ENCODE measurements around the gene CCL28. TPM values are rescaled to one million over a fixed set of nuclear protein-coding genes. Genes with fewer than 3 reads are reported as not detected.

The CCL28 gene
- polyA plus RNA-seq, 2 of the 4 experiments (the other 2 are of a cell fraction): 0.15 to 0.39 TPM

DNA sequence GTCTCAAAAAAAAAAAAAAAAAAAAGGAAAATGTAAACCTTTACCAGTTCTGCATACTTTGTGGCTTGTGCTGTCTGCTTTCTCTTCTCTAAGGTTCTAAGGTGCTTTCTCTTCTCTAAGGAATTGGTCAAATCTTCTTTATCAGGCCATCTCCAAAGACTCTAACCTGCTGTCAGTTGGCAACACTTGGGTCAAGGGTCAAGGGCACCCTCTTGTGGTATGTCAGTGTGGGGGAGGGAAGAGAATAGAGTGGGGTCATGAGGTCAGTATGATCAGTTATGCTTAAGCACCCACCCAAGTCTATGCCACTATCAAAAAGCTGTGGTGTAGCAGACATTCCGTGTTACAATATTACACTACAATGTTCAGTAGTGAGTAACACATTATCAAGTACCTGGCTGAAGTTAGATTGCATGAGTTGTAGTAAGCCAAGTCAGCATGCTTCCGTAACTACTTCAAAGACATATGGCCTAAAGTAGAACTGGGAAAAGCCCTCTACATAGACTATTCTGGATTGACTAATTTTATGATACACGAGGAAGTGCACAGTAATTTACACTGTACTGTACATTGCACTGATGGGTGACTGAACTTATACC, 25.0 kb upstream of the CCL28 start:
- no peak overlapping the region for H3K4me2 ChIP-seq
- ATAC-seq: peak in 1 of 2 experiments; percentile 26; a peak in 1 of 6 replicates
- POLR2A ChIA-PET: no interaction called here
- 97% methylated on average over 3 of the region's 3 CpGs for WGBS (ENCODE audit: missing lambda C conversion rate)
- no peak overlapping the region for H3K4me3 ChIP-seq
- TF ChIP-seq CBX8 (IDR thresholded peaks at IDR 0.05): no peak
- H3K9me3 ChIP-seq: peaks cover 6% of the 10 kb centered on the region; the same call in 1 of the 3 replicates
- no peak for DNase-seq (ENCODE audit: low read depth in 1 of 2, low spot score in 1 of 2)
- FAIRE-seq: no peak
- CTCF ChIA-PET: interaction anchor here (1.5 kb wide), 1 partner anchor 18 kb away, joined by 3 read pairs; no protein-coding TSS in a partner anchor
- H3K4me1 ChIP-seq: peaks cover 21% of the 10 kb centered on the region
- no peak overlapping the region for H3K27ac ChIP-seq

GRCh38 chr5:43433382-43433781, 21.2 kb upstream of the CCL28 start:
- TF ChIP-seq POLR2AphosphoS2 (conservative IDR thresholded peaks at IDR 0.05; ENCODE audit: low read length) (no peak), BHLHE40 (IDR thresholded peaks at IDR 0.05; ENCODE audit: low read depth, low read length) (no peak), FOXS1 (CRISPR knock-in tag; IDR thresholded peaks at IDR 0.05) (no peak), HDAC2 (IDR thresholded peaks at IDR 0.05) (no peak), EHF (CRISPR knock-in tag; IDR thresholded peaks at IDR 0.05) (no peak), GATA3 (IDR thresholded peaks at IDR 0.05; ENCODE audit: borderline replicate concordance) (no peak), JUN (IDR thresholded peaks at IDR 0.05) (no peak), CBX2 (IDR thresholded peaks at IDR 0.05; ENCODE audit: borderline replicate concordance, low read depth) (no peak)
- TF ChIP-seq, protein P1, sequence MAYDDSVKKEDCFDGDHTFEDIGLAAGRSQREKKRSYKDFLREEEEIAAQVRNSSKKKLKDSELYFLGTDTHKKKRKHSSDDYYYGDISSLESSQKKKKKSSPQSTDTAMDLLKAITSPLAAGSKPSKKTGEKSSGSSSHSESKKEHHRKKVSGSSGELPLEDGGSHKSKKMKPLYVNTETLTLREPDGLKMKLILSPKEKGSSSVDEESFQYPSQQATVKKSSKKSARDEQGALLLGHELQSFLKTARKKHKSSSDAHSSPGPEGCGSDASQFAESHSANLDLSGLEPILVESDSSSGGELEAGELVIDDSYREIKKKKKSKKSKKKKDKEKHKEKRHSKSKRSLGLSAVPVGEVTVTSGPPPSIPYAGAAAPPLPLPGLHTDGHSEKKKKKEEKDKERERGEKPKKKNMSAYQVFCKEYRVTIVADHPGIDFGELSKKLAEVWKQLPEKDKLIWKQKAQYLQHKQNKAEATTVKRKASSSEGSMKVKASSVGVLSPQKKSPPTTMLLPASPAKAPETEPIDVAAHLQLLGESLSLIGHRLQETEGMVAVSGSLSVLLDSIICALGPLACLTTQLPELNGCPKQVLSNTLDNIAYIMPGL (CRISPR knock-in tag; IDR thresholded peaks at IDR 0.05; ENCODE audit: borderline replicate concordance): no peak
- TF ChIP-seq, protein P2, sequence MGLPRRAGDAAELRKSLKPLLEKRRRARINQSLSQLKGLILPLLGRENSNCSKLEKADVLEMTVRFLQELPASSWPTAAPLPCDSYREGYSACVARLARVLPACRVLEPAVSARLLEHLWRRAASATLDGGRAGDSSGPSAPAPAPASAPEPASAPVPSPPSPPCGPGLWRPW (IDR thresholded peaks at IDR 0.05): no peak
- H3K27ac ChIP-seq: peak overlapping the region; percentile 86 to 88
- POLR2A ChIA-PET: interaction anchor here (2.2 kb wide), 1 partner anchor 51 kb away, joined by 17 read pairs; the partner anchor contains the start of gene TMEM267
- DNase-seq (ENCODE audit: low read depth in 1 of 2, low spot score in 1 of 2) (no peak), ATAC-seq (0 out of 6 replicates have a peak, but pooled peaks of 1 of the 2 experiments have one; percentile 15), FAIRE-seq (no peak)
- H3K4me3 ChIP-seq: no peak overlapping the region
- H3K9me3 ChIP-seq: no peaks in the 10 kb centered on the region
- H3K4me2 ChIP-seq: peak overlapping the region; percentile 88
- WGBS (ENCODE audit: missing lambda C conversion rate): 78% methylated on average over 4 of the region's 4 CpGs
- peaks cover 49% of the 10 kb centered on the region for H3K4me1 ChIP-seq
- CTCF ChIA-PET: interaction anchor here (1.4 kb wide), 1 partner anchor 51 kb away, joined by 3 read pairs; the partner anchor contains the start of gene TMEM267

DNA sequence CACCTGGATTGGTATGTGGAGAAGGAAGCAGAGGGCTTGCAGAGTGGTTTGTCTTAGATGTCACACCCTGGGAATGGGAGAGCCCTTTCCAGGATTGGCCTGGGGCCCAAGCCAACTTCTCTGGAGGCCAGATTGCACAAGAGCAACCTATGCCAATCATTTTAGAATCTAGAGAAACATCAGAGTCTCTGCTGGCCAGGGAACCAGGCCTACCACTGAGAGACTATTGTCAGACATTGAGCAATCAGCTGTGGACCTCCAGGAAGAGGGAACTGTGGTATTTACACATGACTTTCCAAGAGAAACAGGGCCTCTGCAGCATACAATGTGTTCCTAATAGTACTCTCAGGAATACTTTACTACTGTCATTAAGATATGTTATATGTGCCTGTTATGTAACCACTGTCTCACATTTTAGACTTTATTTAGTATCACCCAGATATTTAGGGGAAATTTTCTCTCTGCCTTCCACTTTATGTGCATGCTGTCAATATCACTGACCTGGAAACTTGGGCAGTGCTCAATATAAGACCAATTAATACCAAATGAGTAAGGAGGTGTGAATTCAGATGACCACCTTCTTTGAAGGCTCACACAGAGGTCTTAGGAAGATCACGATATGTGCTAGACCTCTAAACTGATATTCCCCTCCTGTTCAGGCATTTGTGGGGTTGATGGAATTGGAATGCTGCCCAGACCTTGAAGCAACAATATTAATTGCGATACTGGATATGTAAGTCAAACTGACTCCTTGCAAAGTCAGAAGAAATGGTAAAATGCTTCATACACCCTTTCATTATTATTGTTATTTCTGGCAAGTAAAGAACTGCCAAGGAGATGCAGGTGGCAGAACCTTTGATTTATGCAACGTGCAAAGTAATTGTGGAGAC, 20.5 kb upstream of the CCL28 start:
- Histone ChIP-seq H3K9me3 (no peaks in the 10 kb centered on the region), H3K27ac (peak overlapping the region; percentile 88), H3K4me3 (no peak overlapping the region), H3K4me1 (peaks cover 54% of the 10 kb centered on the region), H3K4me2 (peak overlapping the region; percentile 88)
- ChIA-PET CTCF (interaction anchor here (1.4 kb wide), 1 partner anchor 51 kb away, joined by 3 read pairs; the partner anchor contains the start of gene TMEM267), POLR2A (interaction anchor here (2.2 kb wide), 1 partner anchor 51 kb away, joined by 17 read pairs; the partner anchor contains the start of gene TMEM267)
- FAIRE-seq: no peak
- WGBS (ENCODE audit: missing lambda C conversion rate): 73% methylated on average over 3 of the region's 3 CpGs
- ATAC-seq: peak; percentile 85
- TF ChIP-seq JUN (IDR thresholded peaks at IDR 0.05) (peak; percentile 92 to 97), GATA3 (IDR thresholded peaks at IDR 0.05; ENCODE audit: borderline replicate concordance) (peak; percentile 72), RAD21 (conservative IDR thresholded peaks at IDR 0.05 in 1 of 2, IDR thresholded peaks at IDR 0.05 in 1 of 2) (peak in 1 of 2 experiments; percentile 49; a peak in 3 of 5 replicates), BCL3 (IDR thresholded peaks at IDR 0.05) (peak; percentile 94; the same call in 2 of the 3 replicates), CEBPB (IDR thresholded peaks at IDR 0.05) (peak; percentile 99 to 100), EP300 (IDR thresholded peaks at IDR 0.05) (peak; percentile 91 to 93; a peak in 4 of 5 replicates), POLR2AphosphoS2 (conservative IDR thresholded peaks at IDR 0.05; ENCODE audit: low read length) (no peak), SMC3 (IDR thresholded peaks at IDR 0.05) (peak; percentile 57; the same call in 2 of the 3 replicates), JUNB (IDR thresholded peaks at IDR 0.05) (peak; percentile 82), ESRRA (IDR thresholded peaks at IDR 0.05; ENCODE audit: borderline replicate concordance, low read length) (no peak)
- TF ChIP-seq, protein P2 (IDR thresholded peaks at IDR 0.05): peak; percentile 92
- peak; percentile 49 to 92 for DNase-seq (ENCODE audit: low read depth in 1 of 2, low spot score in 1 of 2)
